GM19351 (cell line): ENCODE data around the gene RUVBL2.

Experiments used
- ATAC-seq: cut with Tn5 transposase; IDR thresholded peaks from one replicate; pipeline ENCODE4 v1.9.1; 2021; ENCODE audit warnings: mild to moderate bottlenecking, moderate library complexity; ENCODE audit not compliant: unreplicated experiment

The RUVBL2 gene

GRCh38 chr19:48993175-48994034 is at the start of gene RUVBL2, which contains the start of gene GYS1:
RUVBL2 (plus strand) TSS chr19:48993887; CDS start chr19:48993912, 25 bp downstream.
GYS1 (minus strand) TSS chr19:48993309; CDS start chr19:48993112, 197 bp downstream.
- peak; percentile 88 for ATAC-seq

GRCh38 chr19:48945415-48945814 is 48.3 kb upstream of the RUVBL2 start:
- ATAC-seq, result no peak

- no peak for ATAC-seq
Measured at GRCh38 chr19:48945817-48946216, 47.9 kb upstream of the RUVBL2 start.

- no peak for ATAC-seq
Measured at GRCh38 chr19:48946463-48947257, 47.0 kb upstream of the RUVBL2 start.

GRCh38 chr19:48947258-48947542 is 46.5 kb upstream of the RUVBL2 start:
- no peak for ATAC-seq

GRCh38 chr19:48950159-48950558 is 43.5 kb upstream of the RUVBL2 start:
- ATAC-seq, result no peak

- ATAC-seq, result no peak
Measured at GRCh38 chr19:48950830-48951519, 42.7 kb upstream of the RUVBL2 start.

- ATAC-seq, result no peak
Measured at GRCh38 chr19:48953141-48953540, 40.5 kb upstream of the RUVBL2 start.

- no peak for ATAC-seq
Measured at GRCh38 chr19:48953990-48954594, 39.6 kb upstream of the RUVBL2 start.

- ATAC-seq, result peak; percentile 79
Measured at GRCh38 chr19:48954595-48955307, 38.9 kb upstream of the RUVBL2 start, which contains the start of gene BAX. BAX (plus strand) TSS chr19:48954875; CDS start chr19:48954929, 54 bp downstream.

- no peak for ATAC-seq
Measured at GRCh38 chr19:48955308-48955958, 38.3 kb upstream of the RUVBL2 start.

- no peak for ATAC-seq
Measured at GRCh38 chr19:48958006-48958405, 35.7 kb upstream of the RUVBL2 start.

- ATAC-seq, result no peak
Measured at GRCh38 chr19:48959341-48960239, 34.1 kb upstream of the RUVBL2 start.

GRCh38 chr19:48961051-48961649 is 32.5 kb upstream of the RUVBL2 start:
- no peak for ATAC-seq

- no peak for ATAC-seq
Measured at GRCh38 chr19:48961673-48962028, 32.0 kb upstream of the RUVBL2 start.

GRCh38 chr19:48962029-48962848 is 31.4 kb upstream of the RUVBL2 start:
- peak; percentile 44 for ATAC-seq

GRCh38 chr19:48962849-48963165 is 30.9 kb upstream of the RUVBL2 start:
- ATAC-seq, result no peak
